ENCODE measurements around the gene REN. TPM values are rescaled to one million over a fixed set of nuclear protein-coding genes. Genes with fewer than 3 reads are reported as not detected.

The REN gene
- total RNA-seq, 2 experiments from 2014 or later, result not detected

GRCh38 chr1:204130981-204131892, 34.9 kb downstream of the REN start:
- DNase-seq, result no peak
- Mint-ChIP-seq H3K9me3 (no peaks in the 10 kb centered on the region), H3K36me3 (ENCODE audit: low read depth) (no peaks in the 10 kb centered on the region), H3K27me3 (no peaks in the 10 kb centered on the region), H3K27ac (no peak overlapping the region), H3K4me3 (no peak overlapping the region), H3K4me1 (peaks cover 9% of the 10 kb centered on the region)
- ChIA-PET POLR2A (interaction anchor here (1.3 kb wide), 1 partner anchor 269 kb away, joined by 3 read pairs; no protein-coding TSS in a partner anchor), CTCF (interaction anchor here (1.2 to 4.6 kb wide), 2 partner anchors 260 to 271 kb away, joined by 5 to 89 read pairs; no protein-coding TSS in a partner anchor)

GRCh38 chr1:204130178-204130577, 36.0 kb downstream of the REN start:
- Mint-ChIP-seq H3K9me3 (no peaks in the 10 kb centered on the region), H3K27me3 (no peaks in the 10 kb centered on the region), H3K27ac (no peak overlapping the region), H3K36me3 (ENCODE audit: low read depth) (no peaks in the 10 kb centered on the region), H3K4me1 (peaks cover 9% of the 10 kb centered on the region), H3K4me3 (no peak overlapping the region)
- no peak for DNase-seq
- CTCF ChIA-PET, result interaction anchor here (2.1 to 4.6 kb wide), 4 partner anchors 10 to 271 kb away, joined by 4 to 89 read pairs (median 28); partner anchors contain the start of gene SNRPE
- POLR2A ChIA-PET, result interaction anchor here (1.3 kb wide), 1 partner anchor 268 kb away, joined by 3 read pairs; no protein-coding TSS in a partner anchor

GRCh38 chr1:204128964-204129896, 36.9 kb downstream of the REN start:
- ChIA-PET POLR2A (interaction anchor here (1.4 to 1.7 kb wide), 2 partner anchors 258 to 269 kb away, joined by 7 read pairs; no protein-coding TSS in a partner anchor), CTCF (interaction anchor here (0.6 to 4.6 kb wide), 30 partner anchors 9 to 649 kb away, joined by 3 to 89 read pairs (median 4); partner anchors contain the start of gene SNRPE)
- peaks cover 9% of the 10 kb centered on the region for H3K4me1 Mint-ChIP-seq
- no peaks in the 10 kb centered on the region for H3K27me3 Mint-ChIP-seq
- H3K27ac Mint-ChIP-seq, result no peak overlapping the region
- no peaks in the 10 kb centered on the region for H3K36me3 Mint-ChIP-seq (ENCODE audit: low read depth)
- no peaks in the 10 kb centered on the region for H3K9me3 Mint-ChIP-seq
- peak; percentile 66 for DNase-seq
- no peak overlapping the region for H3K4me3 Mint-ChIP-seq

GRCh38 chr1:204128464-204128963, 37.6 kb downstream of the REN start:
- no peak for DNase-seq
- ChIA-PET CTCF (interaction anchor here (0.6 to 4.6 kb wide), 30 partner anchors 8 to 648 kb away, joined by 3 to 89 read pairs (median 4); partner anchors contain the start of gene SNRPE), POLR2A (interaction anchor here (1.4 to 1.7 kb wide), 2 partner anchors 257 to 268 kb away, joined by 7 read pairs; no protein-coding TSS in a partner anchor)
- H3K27me3 Mint-ChIP-seq, result no peaks in the 10 kb centered on the region
- H3K27ac Mint-ChIP-seq, result no peak overlapping the region
- H3K9me3 Mint-ChIP-seq, result no peaks in the 10 kb centered on the region
- H3K4me3 Mint-ChIP-seq, result no peak overlapping the region
- H3K36me3 Mint-ChIP-seq (ENCODE audit: low read depth), result no peaks in the 10 kb centered on the region
- peaks cover 9% of the 10 kb centered on the region for H3K4me1 Mint-ChIP-seq

- CTCF ChIA-PET, result interaction anchor here (0.6 to 4.6 kb wide), 12 partner anchors 11 to 281 kb away, joined by 3 to 89 read pairs (median 5); partner anchors contain the start of gene SNRPE
- no peak for DNase-seq
- Mint-ChIP-seq H3K27me3 (no peaks in the 10 kb centered on the region), H3K4me1 (peaks cover 11% of the 10 kb centered on the region), H3K9me3 (no peaks in the 10 kb centered on the region), H3K27ac (no peak overlapping the region), H3K4me3 (no peak overlapping the region), H3K36me3 (ENCODE audit: low read depth) (no peaks in the 10 kb centered on the region)
- POLR2A ChIA-PET, result interaction anchor here (1.7 kb wide), 1 partner anchor 257 kb away, joined by 7 read pairs; no protein-coding TSS in a partner anchor
These were observed 38.4 kb downstream of the REN start for GRCh38 chr1:204127597-204128242.

GRCh38 chr1:204126956-204127355, 39.2 kb downstream of the REN start:
- Mint-ChIP-seq H3K4me1 (peaks cover 11% of the 10 kb centered on the region), H3K9me3 (no peaks in the 10 kb centered on the region), H3K36me3 (ENCODE audit: low read depth) (no peaks in the 10 kb centered on the region), H3K4me3 (no peak overlapping the region), H3K27ac (no peak overlapping the region), H3K27me3 (no peaks in the 10 kb centered on the region)
- ChIA-PET CTCF (interaction anchor here (1.1 to 4.6 kb wide), 3 partner anchors 156 to 268 kb away, joined by 3 to 89 read pairs (median 46); partner anchors contain the start of gene SNRPE), POLR2A (no interaction called here)
- no peak for DNase-seq

- Mint-ChIP-seq H3K4me1 (peaks cover 11% of the 10 kb centered on the region), H3K4me3 (no peak overlapping the region), H3K36me3 (ENCODE audit: low read depth) (no peaks in the 10 kb centered on the region), H3K27ac (no peak overlapping the region), H3K27me3 (no peaks in the 10 kb centered on the region), H3K9me3 (no peaks in the 10 kb centered on the region)
- CTCF ChIA-PET, result interaction anchor here (4.1 kb wide), 1 partner anchor 267 kb away, joined by 46 read pairs; the partner anchor contains the start of gene SNRPE
- no peak for DNase-seq
- POLR2A ChIA-PET, result no interaction called here
These were observed 39.8 kb downstream of the REN start for GRCh38 chr1:204126386-204126785.

GRCh38 chr1:204125759-204126351, 40.3 kb downstream of the REN start:
- Mint-ChIP-seq H3K9me3 (no peaks in the 10 kb centered on the region), H3K27me3 (no peaks in the 10 kb centered on the region), H3K27ac (no peak overlapping the region), H3K4me1 (peaks cover 11% of the 10 kb centered on the region), H3K4me3 (no peak overlapping the region), H3K36me3 (ENCODE audit: low read depth) (no peaks in the 10 kb centered on the region)
- no peak for DNase-seq
- CTCF ChIA-PET, result no interaction called here
- POLR2A ChIA-PET, result no interaction called here

- H3K9me3 Mint-ChIP-seq, result no peaks in the 10 kb centered on the region
- no peaks in the 10 kb centered on the region for H3K36me3 Mint-ChIP-seq (ENCODE audit: low read depth)
- H3K4me3 Mint-ChIP-seq, result no peak overlapping the region
- ChIA-PET POLR2A (no interaction called here), CTCF (interaction anchor here (1.2 kb wide), 2 partner anchors 12 to 254 kb away, joined by 3 to 4 read pairs; no protein-coding TSS in a partner anchor)
- no peak overlapping the region for H3K27ac Mint-ChIP-seq
- H3K27me3 Mint-ChIP-seq, result no peaks in the 10 kb centered on the region
- H3K4me1 Mint-ChIP-seq, result peaks cover 11% of the 10 kb centered on the region
- no peak for DNase-seq
These were observed 41.5 kb downstream of the REN start for GRCh38 chr1:204124639-204125038.

- Mint-ChIP-seq H3K36me3 (ENCODE audit: low read depth) (no peaks in the 10 kb centered on the region), H3K9me3 (no peaks in the 10 kb centered on the region), H3K4me1 (peaks cover 2% of the 10 kb centered on the region), H3K27me3 (no peaks in the 10 kb centered on the region), H3K4me3 (no peak overlapping the region), H3K27ac (no peak overlapping the region)
- ChIA-PET POLR2A (no interaction called here), CTCF (interaction anchor here (1.2 kb wide), 1 partner anchor 10 kb away, joined by 4 read pairs; no protein-coding TSS in a partner anchor)
- DNase-seq, result peak; percentile 33
These were observed 42.8 kb downstream of the REN start for GRCh38 chr1:204123376-204123775.

GRCh38 chr1:204121840-204122555, 44.1 kb downstream of the REN start:
- Mint-ChIP-seq H3K36me3 (ENCODE audit: low read depth) (no peaks in the 10 kb centered on the region), H3K4me1 (peaks cover 2% of the 10 kb centered on the region), H3K9me3 (no peaks in the 10 kb centered on the region), H3K27ac (no peak overlapping the region), H3K27me3 (no peaks in the 10 kb centered on the region), H3K4me3 (no peak overlapping the region)
- DNase-seq, result no peak
- CTCF ChIA-PET, result interaction anchor here (1.4 kb wide), 1 partner anchor 685 kb away, joined by 3 read pairs; no protein-coding TSS in a partner anchor
- POLR2A ChIA-PET, result no interaction called here
